ENCODE measurements around the gene NUP210L. TPM values are rescaled to one million over a fixed set of nuclear protein-coding genes. Genes with fewer than 3 reads are reported as not detected.
"Not testable (repeated sequence)": the region's sequence is repeated elsewhere in the genome, so short reads cannot be mapped to it uniquely, and the experiment has no call there.

Gene NUP210L
- total RNA-seq, 1 donor from 2014 or later: 0.05 TPM

DNA sequence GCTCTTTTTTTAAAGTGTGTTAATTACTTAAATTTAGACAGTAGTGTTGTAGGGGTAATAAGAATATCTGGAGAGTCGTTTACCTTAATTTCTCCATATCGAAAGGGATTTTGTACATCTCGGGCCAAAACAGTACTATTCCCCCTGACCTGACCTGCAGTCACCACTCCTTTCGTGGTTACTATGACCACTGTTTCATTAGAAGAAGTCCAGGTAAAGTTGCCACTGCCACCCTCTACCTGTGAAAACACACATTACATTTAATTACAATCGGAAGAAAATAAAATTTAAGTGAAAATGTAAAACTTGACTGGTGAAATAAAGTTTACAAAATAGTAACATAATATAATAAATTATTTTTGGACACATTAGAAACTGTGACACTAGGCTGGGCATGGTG, 37.2 kb downstream of the NUP210L start:
- H3K27me3 Mint-ChIP-seq: no peaks in the 10 kb centered on the region
- no peaks in the 10 kb centered on the region for H3K4me1 Mint-ChIP-seq (ENCODE audit: low read depth)
- H3K27ac Mint-ChIP-seq: no peak overlapping the region
- TF ChIP-seq, protein P1, sequence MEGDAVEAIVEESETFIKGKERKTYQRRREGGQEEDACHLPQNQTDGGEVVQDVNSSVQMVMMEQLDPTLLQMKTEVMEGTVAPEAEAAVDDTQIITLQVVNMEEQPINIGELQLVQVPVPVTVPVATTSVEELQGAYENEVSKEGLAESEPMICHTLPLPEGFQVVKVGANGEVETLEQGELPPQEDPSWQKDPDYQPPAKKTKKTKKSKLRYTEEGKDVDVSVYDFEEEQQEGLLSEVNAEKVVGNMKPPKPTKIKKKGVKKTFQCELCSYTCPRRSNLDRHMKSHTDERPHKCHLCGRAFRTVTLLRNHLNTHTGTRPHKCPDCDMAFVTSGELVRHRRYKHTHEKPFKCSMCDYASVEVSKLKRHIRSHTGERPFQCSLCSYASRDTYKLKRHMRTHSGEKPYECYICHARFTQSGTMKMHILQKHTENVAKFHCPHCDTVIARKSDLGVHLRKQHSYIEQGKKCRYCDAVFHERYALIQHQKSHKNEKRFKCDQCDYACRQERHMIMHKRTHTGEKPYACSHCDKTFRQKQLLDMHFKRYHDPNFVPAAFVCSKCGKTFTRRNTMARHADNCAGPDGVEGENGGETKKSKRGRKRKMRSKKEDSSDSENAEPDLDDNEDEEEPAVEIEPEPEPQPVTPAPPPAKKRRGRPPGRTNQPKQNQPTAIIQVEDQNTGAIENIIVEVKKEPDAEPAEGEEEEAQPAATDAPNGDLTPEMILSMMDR (IDR thresholded peaks at IDR 0.05; ENCODE audit: unreplicated experiment): peak; percentile 7
- no peaks in the 10 kb centered on the region for H3K9me3 Mint-ChIP-seq (ENCODE audit: low read depth)
- H3K4me3 Mint-ChIP-seq (ENCODE audit: low read depth): no peak overlapping the region
- H3K36me3 Mint-ChIP-seq (ENCODE audit: insufficient read depth): no peaks in the 10 kb centered on the region
- DNase-seq (ENCODE audit: low spot score, unreplicated experiment): no peak

DNA sequence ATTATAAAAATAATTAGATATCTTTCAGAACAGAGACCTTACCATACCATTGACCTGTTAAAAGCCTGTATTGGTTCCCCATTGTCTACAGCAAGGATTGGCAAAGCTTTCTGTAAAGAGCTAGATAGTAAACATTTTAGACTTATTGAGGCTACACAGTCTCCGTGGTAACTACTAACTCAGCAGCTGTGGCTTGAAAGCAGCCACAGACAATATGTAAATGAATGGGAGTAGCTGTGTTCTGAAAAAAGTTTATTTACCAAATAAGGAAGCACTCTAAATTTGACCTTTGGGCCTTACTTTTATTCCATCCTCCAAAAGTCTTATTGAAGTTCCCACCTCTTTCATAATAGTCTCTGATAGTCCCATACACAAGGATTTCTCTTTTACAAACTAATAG, 39.7 kb downstream of the NUP210L start:
- H3K27me3 Mint-ChIP-seq: no peaks in the 10 kb centered on the region
- TF ChIP-seq, protein P1 (IDR thresholded peaks at IDR 0.05; ENCODE audit: unreplicated experiment): no peak
- no peaks in the 10 kb centered on the region for H3K4me1 Mint-ChIP-seq (ENCODE audit: low read depth)
- no peaks in the 10 kb centered on the region for H3K36me3 Mint-ChIP-seq (ENCODE audit: insufficient read depth)
- H3K9me3 Mint-ChIP-seq (ENCODE audit: low read depth): no peaks in the 10 kb centered on the region
- no peak for DNase-seq (ENCODE audit: low spot score, unreplicated experiment)
- no peak overlapping the region for H3K4me3 Mint-ChIP-seq (ENCODE audit: low read depth)
- H3K27ac Mint-ChIP-seq: no peak overlapping the region

DNA sequence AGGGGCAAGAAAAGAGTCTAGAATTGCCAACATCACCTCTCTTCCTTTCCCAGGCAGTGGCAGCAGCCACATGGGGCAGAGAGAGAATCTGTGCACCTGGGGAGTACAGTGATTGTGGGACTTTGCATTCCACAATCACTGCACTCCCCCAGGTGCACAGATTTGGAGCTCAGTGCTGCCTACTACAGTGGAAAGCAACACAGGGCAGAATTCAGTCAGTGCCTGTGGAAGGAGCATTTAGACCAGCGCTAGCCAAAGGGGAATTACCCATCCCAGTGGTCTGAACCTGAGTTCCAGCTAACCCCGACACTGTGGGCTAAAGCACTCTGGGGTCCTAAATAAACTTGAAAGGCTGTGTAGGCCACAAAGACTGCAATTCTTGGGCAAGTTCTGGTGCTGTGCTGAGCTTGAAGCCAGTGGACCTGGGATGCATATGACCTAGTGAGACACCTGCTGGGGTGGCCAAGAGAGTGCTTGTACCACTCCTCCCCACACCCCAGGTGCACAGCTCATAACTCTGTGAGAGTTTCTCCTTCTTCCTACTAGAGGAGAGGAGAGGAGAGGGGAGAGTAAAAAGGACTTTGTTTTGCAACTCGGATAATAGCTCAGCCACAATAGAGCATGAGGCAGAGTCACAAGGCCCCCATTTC, 50.3 kb downstream of the NUP210L start:
- Mint-ChIP-seq H3K27me3 (no peaks in the 10 kb centered on the region), H3K36me3 (ENCODE audit: insufficient read depth) (no peaks in the 10 kb centered on the region), H3K27ac (no peak overlapping the region), H3K9me3 (ENCODE audit: low read depth) (no peaks in the 10 kb centered on the region), H3K4me3 (ENCODE audit: low read depth) (no peak overlapping the region), H3K4me1 (ENCODE audit: low read depth) (peaks cover 2% of the 10 kb centered on the region)
- TF ChIP-seq, protein P1 (IDR thresholded peaks at IDR 0.05; ENCODE audit: unreplicated experiment): peak; percentile 9
- no peak for DNase-seq (ENCODE audit: low spot score, unreplicated experiment)

DNA sequence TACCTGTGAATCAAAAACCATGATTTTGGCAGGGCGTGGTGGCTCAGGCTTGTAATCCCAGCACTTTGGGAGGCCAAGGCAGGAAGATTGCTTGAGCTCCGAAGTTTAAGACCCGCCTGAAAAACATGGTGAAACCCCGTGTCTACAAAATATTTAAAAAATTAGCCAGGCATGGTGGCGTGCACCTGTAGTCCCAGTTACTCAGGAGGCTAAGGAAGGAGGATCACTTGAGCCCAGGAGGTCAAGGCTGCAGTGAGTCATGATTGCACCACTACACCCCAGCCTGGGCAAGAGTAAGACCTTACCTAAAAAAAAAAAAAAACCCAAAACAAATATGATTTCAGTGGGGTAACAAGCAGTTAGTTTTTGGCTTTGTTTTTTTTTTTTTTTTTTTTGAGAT, 54.7 kb downstream of the NUP210L start:
- not testable (repeated sequence) for H3K4me1 Mint-ChIP-seq (ENCODE audit: low read depth); H3K27ac Mint-ChIP-seq; H3K27me3 Mint-ChIP-seq; H3K9me3 Mint-ChIP-seq (ENCODE audit: low read depth); DNase-seq (ENCODE audit: low spot score, unreplicated experiment); H3K4me3 Mint-ChIP-seq (ENCODE audit: low read depth); H3K36me3 Mint-ChIP-seq (ENCODE audit: insufficient read depth)

DNA sequence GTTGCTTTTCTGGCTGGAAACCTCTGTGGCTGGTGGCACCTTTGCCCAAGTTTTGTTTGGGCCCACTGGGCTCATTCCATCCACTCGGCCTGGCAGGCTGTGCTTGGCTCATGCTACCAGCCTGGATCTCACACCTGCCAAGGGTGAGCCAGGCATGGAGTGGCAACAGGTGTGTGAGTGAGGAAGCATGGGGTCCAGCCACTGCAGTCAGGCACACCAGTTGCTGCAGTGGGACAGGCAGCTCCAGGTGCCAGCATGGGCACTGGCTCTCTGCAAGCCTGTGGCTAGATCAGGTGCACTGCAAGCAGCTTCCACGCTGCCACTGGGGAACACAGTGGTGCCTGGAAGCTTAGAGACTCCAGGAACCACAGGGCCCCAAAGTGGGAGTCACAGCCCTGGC, 57.0 kb downstream of the NUP210L start:
- Mint-ChIP-seq H3K27ac (no peak overlapping the region), H3K4me1 (ENCODE audit: low read depth) (no peaks in the 10 kb centered on the region), H3K4me3 (ENCODE audit: low read depth) (no peak overlapping the region), H3K36me3 (ENCODE audit: insufficient read depth) (no peaks in the 10 kb centered on the region), H3K9me3 (ENCODE audit: low read depth) (no peaks in the 10 kb centered on the region), H3K27me3 (no peaks in the 10 kb centered on the region)
- TF ChIP-seq, protein P1 (IDR thresholded peaks at IDR 0.05; ENCODE audit: unreplicated experiment): no peak
- DNase-seq (ENCODE audit: low spot score, unreplicated experiment): no peak

DNA sequence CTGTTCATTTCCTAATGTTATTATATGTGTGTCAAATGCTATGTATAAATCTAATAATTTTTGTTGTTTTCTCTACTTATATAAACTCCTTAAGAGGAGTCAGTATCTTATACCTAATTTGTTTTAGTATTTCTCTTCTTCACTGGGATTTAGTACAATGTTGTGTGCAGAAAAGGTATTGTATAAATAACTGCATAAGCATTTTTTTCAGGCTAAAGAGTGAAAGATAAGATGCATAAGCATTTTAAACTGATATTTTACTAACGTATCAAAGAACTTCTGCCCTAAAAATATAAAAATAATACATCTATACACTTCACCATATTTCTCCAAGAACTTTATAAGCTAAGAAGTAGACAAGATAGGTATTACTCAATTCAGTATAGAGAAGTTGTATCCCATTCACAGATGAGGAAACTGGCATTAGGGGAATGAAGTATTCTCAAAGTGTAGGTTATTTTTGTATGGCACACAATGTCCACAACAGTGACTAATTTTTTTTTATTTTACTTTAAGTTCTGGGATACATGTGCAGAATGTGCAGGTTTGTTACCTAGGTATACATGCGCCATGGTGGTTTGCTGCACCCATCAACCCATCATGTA, 59.3 kb downstream of the NUP210L start:
- no peak for DNase-seq (ENCODE audit: low spot score, unreplicated experiment)
- Mint-ChIP-seq H3K27me3 (no peaks in the 10 kb centered on the region), H3K9me3 (ENCODE audit: low read depth) (no peaks in the 10 kb centered on the region), H3K4me3 (ENCODE audit: low read depth) (no peak overlapping the region), H3K36me3 (ENCODE audit: insufficient read depth) (no peaks in the 10 kb centered on the region), H3K27ac (no peak overlapping the region), H3K4me1 (ENCODE audit: low read depth) (no peaks in the 10 kb centered on the region)
- TF ChIP-seq, protein P1 (IDR thresholded peaks at IDR 0.05; ENCODE audit: unreplicated experiment): no peak
